ENCODE measurements around the gene SPTBN1. TPM values are rescaled to one million over a fixed set of nuclear protein-coding genes. Genes with fewer than 3 reads are reported as not detected.
A peak's percentile ranks its signal among the peaks of the same experiment; 100 is the strongest.

The SPTBN1 gene
- total and polyA plus RNA-seq, 2 donors (not counting 3 experiments of a cell fraction or from before 2014, with no cell fraction given) = 63.3 to 320 TPM

DNA sequence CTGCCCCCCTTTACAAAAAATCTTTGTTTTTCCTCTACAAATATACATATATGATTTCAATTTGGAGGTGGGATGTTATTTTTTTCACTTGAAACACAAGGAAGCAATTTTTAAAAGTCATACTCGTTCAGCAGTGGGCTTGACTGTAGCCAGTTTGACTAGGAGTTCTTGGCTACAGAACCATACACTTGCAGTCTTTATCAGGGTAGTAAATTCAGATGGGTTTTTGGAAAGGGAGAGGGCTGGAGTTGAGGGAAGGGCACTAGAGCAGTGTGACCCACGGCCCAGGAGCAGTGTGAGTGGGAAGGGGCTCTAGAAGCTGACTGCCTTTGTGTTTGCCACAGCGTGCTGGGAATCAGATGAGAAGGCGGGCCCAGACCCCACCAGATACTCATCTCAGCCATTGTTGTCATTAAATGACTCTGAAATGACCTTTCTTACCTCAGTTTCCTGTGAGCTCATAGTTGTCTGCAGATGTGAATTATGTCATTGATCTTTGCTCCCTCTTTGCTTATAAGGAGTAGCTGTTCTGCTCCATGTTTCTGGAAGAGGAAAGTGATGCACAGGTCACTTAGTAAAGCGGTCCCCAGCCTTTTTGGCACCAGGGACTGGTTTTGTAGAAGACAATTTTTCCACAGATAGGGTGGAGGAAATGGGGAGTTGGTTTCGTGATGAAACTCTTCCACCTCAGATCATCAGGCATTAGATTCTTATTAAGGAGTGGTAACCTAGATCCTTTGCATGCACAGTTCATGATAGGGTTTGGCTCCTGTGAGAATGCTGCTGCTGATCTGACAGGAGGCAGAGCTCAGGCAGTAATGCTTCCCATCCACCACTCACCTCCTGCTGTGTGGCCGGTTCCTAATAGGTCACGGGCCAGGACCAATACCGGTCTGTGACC is 116.8 kb downstream of the SPTBN1 start:
- dilution Hi-C loops (cut with MboI; ENCODE audit: extremely low pct_ligation_motif_present, low sequenced_read_pairs) (no loop called here), intact Hi-C loops (cut with micrococcal nuclease) (loop anchor here (1.0 to 5.0 kb wide), 8 partner anchors 7 to 156 kb away; partner anchors contain the start of gene SPTBN1)
- Histone ChIP-seq H3K27ac (ENCODE audit: insufficient read depth, low read depth, low read length) (peak overlapping the region; percentile 100), H3K27me3 (ENCODE audit: control insufficient read depth in 2 of 2, insufficient read depth in 2 of 2, low read length in 2 of 2) (no peaks in the 10 kb centered on the region), H3K4me1 (ENCODE audit: control insufficient read depth, extremely low read depth, insufficient read depth, low read length) (peaks cover 81% of the 10 kb centered on the region), H2AFZ (ENCODE audit: low read depth, low read length) (no peak overlapping the region), H4K20me1 (replicated peaks; ENCODE audit: control insufficient read depth, extremely low read depth, insufficient read depth, low read length) (no peaks in the 10 kb centered on the region), H3K36me3 (ENCODE audit: control insufficient read depth in 2 of 2, extremely low read depth in 1 of 2, insufficient read depth in 2 of 2, low read length in 2 of 2) (no peaks in the 10 kb centered on the region), H3K4me3 (replicated peaks in 1 of 3; ENCODE audit: insufficient read depth in 1 of 3, low read depth in 1 of 3, low read length in 3 of 3) (peak overlapping the region in 1 of 3 experiments; percentile 25), H3K79me2 (ENCODE audit: control insufficient read depth, insufficient read depth, low read length) (peaks cover 86% of the 10 kb centered on the region), H3K9me3 (replicated peaks; ENCODE audit: control insufficient read depth, insufficient read depth, low read length) (no peaks in the 10 kb centered on the region), H3K4me2 (ENCODE audit: insufficient read depth, low read length) (peak overlapping the region; percentile 79), H3K9ac (replicated peaks; ENCODE audit: extremely low read depth, insufficient read depth, low read length) (peak overlapping the region; percentile 97), H3K9me1 (replicated peaks; ENCODE audit: control insufficient read depth, extremely low read depth, insufficient read depth, low read length) (no peaks in the 10 kb centered on the region)
- peak; percentile 92 for DNase-seq (ENCODE audit: low read depth, low spot score)
- TSS peak; percentile 90 for BruUV-seq (replicated peaks)
- TF ChIP-seq POLR2AphosphoS5 (IDR thresholded peaks at IDR 0.05; ENCODE audit: insufficient read depth, low read depth, low read length) (peak; percentile 92), MYC (IDR thresholded peaks at IDR 0.05; ENCODE audit: low read depth, low read length) (no peak), MAX (IDR thresholded peaks at IDR 0.05; ENCODE audit: insufficient read depth, insufficient read length) (no peak), JUN (IDR thresholded peaks at IDR 0.05; ENCODE audit: borderline replicate concordance, insufficient read depth, insufficient read length, low read depth) (peak; percentile 98), FOS (IDR thresholded peaks at IDR 0.05; ENCODE audit: borderline replicate concordance, insufficient read depth, low read length) (peak; percentile 85), GATA2 (IDR thresholded peaks at IDR 0.05; ENCODE audit: insufficient read depth, insufficient read length, low read depth, low read length) (peak; percentile 98), EZH2 (IDR thresholded peaks at IDR 0.05; ENCODE audit: borderline replicate concordance, low read depth, low read length, severe bottlenecking) (no peak), POLR2A (IDR thresholded peaks at IDR 0.05; ENCODE audit: low read depth, low read length) (peak; percentile 40)
- TF ChIP-seq, protein P1, sequence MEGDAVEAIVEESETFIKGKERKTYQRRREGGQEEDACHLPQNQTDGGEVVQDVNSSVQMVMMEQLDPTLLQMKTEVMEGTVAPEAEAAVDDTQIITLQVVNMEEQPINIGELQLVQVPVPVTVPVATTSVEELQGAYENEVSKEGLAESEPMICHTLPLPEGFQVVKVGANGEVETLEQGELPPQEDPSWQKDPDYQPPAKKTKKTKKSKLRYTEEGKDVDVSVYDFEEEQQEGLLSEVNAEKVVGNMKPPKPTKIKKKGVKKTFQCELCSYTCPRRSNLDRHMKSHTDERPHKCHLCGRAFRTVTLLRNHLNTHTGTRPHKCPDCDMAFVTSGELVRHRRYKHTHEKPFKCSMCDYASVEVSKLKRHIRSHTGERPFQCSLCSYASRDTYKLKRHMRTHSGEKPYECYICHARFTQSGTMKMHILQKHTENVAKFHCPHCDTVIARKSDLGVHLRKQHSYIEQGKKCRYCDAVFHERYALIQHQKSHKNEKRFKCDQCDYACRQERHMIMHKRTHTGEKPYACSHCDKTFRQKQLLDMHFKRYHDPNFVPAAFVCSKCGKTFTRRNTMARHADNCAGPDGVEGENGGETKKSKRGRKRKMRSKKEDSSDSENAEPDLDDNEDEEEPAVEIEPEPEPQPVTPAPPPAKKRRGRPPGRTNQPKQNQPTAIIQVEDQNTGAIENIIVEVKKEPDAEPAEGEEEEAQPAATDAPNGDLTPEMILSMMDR (IDR thresholded peaks at IDR 0.05; ENCODE audit: extremely low read depth in 1 of 2, insufficient read depth in 1 of 2, low read depth in 1 of 2, low read length in 2 of 2) = no peak
- POLR2A ChIA-PET = interaction anchor here (0.8 to 6.1 kb wide), 5 partner anchors 9 to 41 kb away, joined by 3 to 52 read pairs (median 5); no protein-coding TSS in a partner anchor
- peak; percentile 86 for FAIRE-seq
- CTCF ChIA-PET = interaction anchor here (1.0 to 3.3 kb wide), 9 partner anchors 13 to 92 kb away, joined by 3 to 22 read pairs (median 5); no protein-coding TSS in a partner anchor
